Spleen (tissue), 7 donors: ENCODE data around the gene C10orf67.

Source experiments
- CTCF ChIP-seq, 11 experiments: fragments of 200-600 bp in 7 of 11; fragments of 450-650 bp in 4 of 11; sonication (generic) in 4 of 11; IDR thresholded peaks in 8 of 11; conservative IDR thresholded peaks in 3 of 11; 1 replicate in 7 of 11; 2 replicates in 4 of 11; pipeline versions ENCODE4 v1.4.0 to v1.8.0; 2016 to 2021; ENCODE audit warnings: antibody characterized with exemption in 11 of 11, inconsistent platforms in 4 of 11, mild to moderate bottlenecking in 1 of 11
- POLR2A ChIP-seq, 3 donors: fragments of 450-650 bp; IDR thresholded peaks; one replicate each; pipeline ENCODE4 v1.5.1; 2017; ENCODE audit warnings: antibody characterized with exemption in 3 of 3, mild to moderate bottlenecking in 1 of 3
- donor health status: DM: no; HTN: no; CAD: no; lungs with moderate emphysema.
- donor health status: DM: no; HTN: no; CAD: no.
- donor health status: DM: no; HTN: no; CAD: no.

DNA sequence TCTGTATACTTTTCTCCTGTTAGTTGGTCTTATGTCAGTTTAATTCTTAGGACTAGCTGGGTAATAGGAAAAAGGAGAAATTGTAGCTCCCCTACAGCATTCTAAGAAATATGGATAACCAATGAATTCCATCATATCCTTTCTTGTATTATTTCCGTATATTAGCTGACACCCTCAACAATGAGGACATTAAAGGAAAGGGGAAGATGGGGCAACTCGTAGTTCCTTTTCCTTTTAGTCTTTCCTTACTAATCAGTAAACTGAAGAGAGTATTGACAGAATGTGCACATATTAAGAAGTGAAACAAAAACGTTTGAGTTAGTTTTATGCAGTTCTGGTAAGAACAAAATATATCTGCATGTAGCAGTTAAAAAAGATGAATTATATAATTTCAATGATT is 35.1 kb upstream of the C10orf67 start:
- TF ChIP-seq CTCF (IDR thresholded peaks at IDR 0.05 in 8 of 11, conservative IDR thresholded peaks at IDR 0.05 in 3 of 11) (no peak), POLR2A (IDR thresholded peaks at IDR 0.05) (no peak)
